Measurements from ENCODE around the gene CARD19.

Gene CARD19

DNA sequence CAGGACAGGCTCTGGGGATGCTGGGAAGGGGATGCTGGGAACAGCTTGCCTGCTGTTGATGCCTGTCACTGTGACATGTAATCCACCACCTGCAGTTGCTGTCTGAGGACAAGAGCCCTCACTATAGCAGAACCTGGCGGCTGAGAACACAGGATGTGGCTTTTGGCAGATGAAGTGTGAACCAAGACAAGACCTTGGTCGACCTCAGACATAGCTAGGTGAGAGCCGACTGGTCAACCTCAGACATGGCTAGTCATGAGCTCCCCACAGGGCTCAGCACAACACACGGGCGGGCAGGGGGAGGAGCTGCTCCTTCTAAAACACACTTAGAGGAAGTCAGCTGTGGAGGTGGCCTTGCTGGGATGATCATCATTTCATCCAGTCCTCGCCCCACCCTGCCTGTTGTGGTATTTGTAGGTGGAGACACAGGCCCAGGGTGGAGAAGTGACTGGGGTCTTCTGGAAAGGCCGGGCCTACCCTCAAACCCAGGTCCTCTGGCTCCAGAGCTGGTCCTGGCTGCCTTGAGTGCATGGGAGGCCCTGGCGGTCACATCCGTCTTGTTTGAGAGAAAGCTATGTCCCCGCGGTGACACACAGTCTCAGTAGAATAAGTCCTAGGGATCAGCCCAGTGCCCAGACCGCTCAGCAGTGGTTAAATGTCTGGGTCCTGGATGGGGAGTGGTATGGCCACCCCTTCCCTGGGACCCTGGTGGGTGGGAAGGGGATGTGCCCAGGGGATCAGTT is 31.5 kb upstream of the CARD19 start:
- no peaks in the 10 kb centered on the region for H3K9me3 ChIP-seq (ENCODE audit: control insufficient read depth, low read length)
- peaks cover 5% of the 10 kb centered on the region for H3K27me3 ChIP-seq (ENCODE audit: control insufficient read depth, insufficient read depth, low read length, poor library complexity, severe bottlenecking)
- no peak overlapping the region for H3K27ac ChIP-seq (ENCODE audit: insufficient read depth, low read depth, low read length, poor library complexity, severe bottlenecking)
- 89 to 90% methylated on average over 12 of the region's 12 CpGs for WGBS, 2 experiments
- no peaks in the 10 kb centered on the region for H3K4me1 ChIP-seq (ENCODE audit: control insufficient read depth, insufficient read depth, low read length)
- H3K4me3 ChIP-seq (ENCODE audit: insufficient read depth, low read depth, low read length) = no peak overlapping the region
- H3K36me3 ChIP-seq (ENCODE audit: control insufficient read depth, insufficient read depth, low read length) = no peaks in the 10 kb centered on the region

DNA sequence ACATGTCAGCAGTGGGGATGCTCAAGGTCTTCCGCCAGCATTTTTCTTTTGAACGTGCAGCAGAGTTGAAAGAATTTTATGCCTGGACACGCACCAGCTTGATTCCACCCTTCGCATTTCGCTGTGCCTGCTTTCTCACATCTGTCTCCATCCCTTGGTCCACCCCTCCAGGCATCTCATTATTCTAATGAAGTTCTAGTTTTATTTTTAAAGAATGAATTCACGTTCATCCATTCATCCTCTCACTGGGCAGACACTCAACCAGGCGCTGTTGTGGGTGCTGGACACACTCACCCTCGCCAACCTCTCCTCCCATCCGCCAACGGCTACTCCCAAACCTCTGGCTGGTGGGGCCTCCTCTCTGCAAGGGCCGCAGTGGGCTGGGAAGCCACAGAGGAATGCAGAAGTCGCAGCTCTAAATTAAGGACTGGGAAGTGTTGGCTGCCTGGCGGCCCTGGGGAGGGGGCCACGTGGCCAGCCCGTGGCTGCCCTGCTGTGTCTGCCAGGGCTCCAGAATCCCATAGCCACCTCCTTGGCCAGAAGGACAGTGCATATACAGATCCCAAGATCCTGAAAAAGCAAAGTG is 30.8 kb upstream of the CARD19 start:
- H3K27ac ChIP-seq (ENCODE audit: insufficient read depth, low read depth, low read length, poor library complexity, severe bottlenecking) = no peak overlapping the region
- no peaks in the 10 kb centered on the region for H3K36me3 ChIP-seq (ENCODE audit: control insufficient read depth, insufficient read depth, low read length)
- no peaks in the 10 kb centered on the region for H3K27me3 ChIP-seq (ENCODE audit: control insufficient read depth, insufficient read depth, low read length, poor library complexity, severe bottlenecking)
- H3K9me3 ChIP-seq (ENCODE audit: control insufficient read depth, low read length) = no peaks in the 10 kb centered on the region
- H3K4me3 ChIP-seq (ENCODE audit: insufficient read depth, low read depth, low read length) = no peak overlapping the region
- no peaks in the 10 kb centered on the region for H3K4me1 ChIP-seq (ENCODE audit: control insufficient read depth, insufficient read depth, low read length)
- 85 to 86% methylated on average over 15 of the region's 15 CpGs for WGBS, 2 experiments

DNA sequence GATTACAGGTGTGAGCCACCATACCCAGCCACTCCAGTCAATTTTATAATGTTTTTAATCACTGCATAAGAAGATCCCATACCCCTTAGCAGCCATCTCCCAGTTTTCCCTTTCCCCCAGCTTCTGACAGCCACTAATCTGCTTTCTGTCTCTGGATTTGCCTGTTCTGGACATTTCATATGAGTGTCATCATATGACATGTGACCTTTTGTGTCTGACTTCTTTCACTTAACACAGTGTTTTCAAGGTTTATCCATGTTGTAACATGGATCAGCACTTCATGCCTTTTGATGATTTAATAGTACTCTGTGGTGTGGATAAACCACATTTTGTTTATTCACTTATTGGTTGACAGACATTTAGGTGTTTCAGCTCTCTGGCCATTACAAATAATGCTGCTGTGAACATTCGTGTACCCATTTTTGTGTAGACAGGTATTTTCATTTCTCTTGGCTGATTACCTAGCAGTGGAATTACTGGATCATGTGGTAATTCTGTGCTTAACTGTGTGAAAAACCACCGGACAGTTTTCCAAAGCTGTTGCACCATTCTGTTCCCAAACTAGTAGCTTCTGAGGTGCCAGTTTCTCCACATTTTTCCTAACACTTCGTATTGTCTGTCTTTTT is 28.9 kb upstream of the CARD19 start:
- 91 to 93% methylated on average over 3 of the region's 3 CpGs for WGBS, 2 experiments

DNA sequence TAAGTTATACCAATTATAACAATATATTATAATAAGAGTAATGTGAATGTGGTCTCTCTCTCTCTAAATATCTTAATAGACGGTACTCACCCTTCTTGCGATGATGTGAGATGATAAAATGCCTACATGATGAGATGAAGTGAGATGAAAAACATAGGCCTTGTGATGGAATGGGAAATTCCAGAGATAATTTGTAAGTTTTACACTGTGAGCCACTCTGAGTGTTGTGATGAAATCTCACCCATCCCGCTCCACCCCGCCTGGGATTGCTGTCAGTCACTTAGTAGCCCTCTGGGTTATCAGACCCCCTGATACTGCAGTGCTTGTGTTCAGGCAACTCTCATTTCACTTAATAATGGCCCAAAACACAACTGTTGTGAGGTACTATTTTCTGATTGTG is 27.1 kb upstream of the CARD19 start:
- no peaks in the 10 kb centered on the region for H3K36me3 ChIP-seq (ENCODE audit: control insufficient read depth, insufficient read depth, low read length)
- no peaks in the 10 kb centered on the region for H3K4me1 ChIP-seq (ENCODE audit: control insufficient read depth, insufficient read depth, low read length)
- no peaks in the 10 kb centered on the region for H3K9me3 ChIP-seq (ENCODE audit: control insufficient read depth, low read length)
- H3K4me3 ChIP-seq (ENCODE audit: insufficient read depth, low read depth, low read length) = no peak overlapping the region
- 98 to 100% methylated on average over 4 of the region's 4 CpGs for WGBS, 2 experiments
- no peak overlapping the region for H3K27ac ChIP-seq (ENCODE audit: insufficient read depth, low read depth, low read length, poor library complexity, severe bottlenecking)
- no peaks in the 10 kb centered on the region for H3K27me3 ChIP-seq (ENCODE audit: control insufficient read depth, insufficient read depth, low read length, poor library complexity, severe bottlenecking)

More for the DNA sequence above, 28.9 kb upstream of the CARD19 start:
- H3K27ac ChIP-seq (ENCODE audit: insufficient read depth, low read depth, low read length, poor library complexity, severe bottlenecking) = no peak overlapping the region
- no peaks in the 10 kb centered on the region for H3K36me3 ChIP-seq (ENCODE audit: control insufficient read depth, insufficient read depth, low read length)
- H3K4me1 ChIP-seq (ENCODE audit: control insufficient read depth, insufficient read depth, low read length) = no peaks in the 10 kb centered on the region
- no peak overlapping the region for H3K4me3 ChIP-seq (ENCODE audit: insufficient read depth, low read depth, low read length)
- no peaks in the 10 kb centered on the region for H3K9me3 ChIP-seq (ENCODE audit: control insufficient read depth, low read length)
- no peaks in the 10 kb centered on the region for H3K27me3 ChIP-seq (ENCODE audit: control insufficient read depth, insufficient read depth, low read length, poor library complexity, severe bottlenecking)

DNA sequence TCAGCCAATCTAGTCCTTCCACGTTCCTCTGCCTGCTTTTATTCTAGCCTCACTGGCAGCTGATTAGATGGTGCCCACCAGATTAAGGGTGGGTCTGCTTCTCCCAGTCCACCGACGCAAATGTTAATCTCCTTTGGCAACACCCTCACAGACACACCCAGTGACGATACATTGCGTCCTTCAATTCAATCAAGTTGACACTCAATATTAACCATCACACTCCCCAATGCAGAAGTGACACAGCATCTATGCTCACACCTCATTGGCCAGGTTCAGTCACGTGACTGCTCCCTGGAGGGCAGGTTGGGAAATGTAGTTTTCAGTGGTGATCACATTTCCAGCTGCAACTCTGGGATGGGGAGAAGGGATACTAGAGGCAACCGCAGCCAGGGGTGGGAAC is 24.6 kb upstream of the CARD19 start:
- no peaks in the 10 kb centered on the region for H3K9me3 ChIP-seq (ENCODE audit: control insufficient read depth, low read length)
- H3K36me3 ChIP-seq (ENCODE audit: control insufficient read depth, insufficient read depth, low read length) = no peaks in the 10 kb centered on the region
- no peaks in the 10 kb centered on the region for H3K27me3 ChIP-seq (ENCODE audit: control insufficient read depth, insufficient read depth, low read length, poor library complexity, severe bottlenecking)
- H3K4me1 ChIP-seq (ENCODE audit: control insufficient read depth, insufficient read depth, low read length) = no peaks in the 10 kb centered on the region
- no peak overlapping the region for H3K27ac ChIP-seq (ENCODE audit: insufficient read depth, low read depth, low read length, poor library complexity, severe bottlenecking)
- 90 to 92% methylated on average over 7 of the region's 7 CpGs for WGBS, 2 experiments
- no peak overlapping the region for H3K4me3 ChIP-seq (ENCODE audit: insufficient read depth, low read depth, low read length)

DNA sequence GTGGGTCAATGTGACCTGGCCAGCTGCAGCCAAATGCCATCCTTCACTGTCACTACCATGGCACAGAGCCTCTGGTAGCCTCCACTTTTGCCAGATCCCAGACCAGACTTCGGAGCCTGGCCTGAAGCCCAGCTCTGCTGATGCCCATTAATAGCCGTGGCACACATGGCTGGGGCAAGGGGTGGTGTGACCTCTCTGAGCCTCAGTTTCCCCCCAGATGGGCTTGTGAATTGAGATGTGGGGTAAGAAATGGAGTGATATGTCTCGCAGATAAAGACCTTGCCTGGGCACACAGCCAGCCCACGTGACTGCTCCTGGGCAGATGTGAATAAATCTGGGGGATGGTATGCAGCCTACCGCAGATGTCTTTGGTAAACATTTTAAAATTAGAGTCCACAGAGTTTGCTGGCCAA is 23.6 kb upstream of the CARD19 start:
- Histone ChIP-seq H3K27ac (ENCODE audit: insufficient read depth, low read depth, low read length, poor library complexity, severe bottlenecking) (no peak overlapping the region), H3K4me1 (ENCODE audit: control insufficient read depth, insufficient read depth, low read length) (no peaks in the 10 kb centered on the region), H3K27me3 (ENCODE audit: control insufficient read depth, insufficient read depth, low read length, poor library complexity, severe bottlenecking) (no peaks in the 10 kb centered on the region), H3K9me3 (ENCODE audit: control insufficient read depth, low read length) (no peaks in the 10 kb centered on the region), H3K36me3 (ENCODE audit: control insufficient read depth, insufficient read depth, low read length) (no peaks in the 10 kb centered on the region), H3K4me3 (ENCODE audit: insufficient read depth, low read depth, low read length) (no peak overlapping the region)
- 93 to 94% methylated on average over 5 of the region's 5 CpGs for WGBS, 2 experiments

DNA sequence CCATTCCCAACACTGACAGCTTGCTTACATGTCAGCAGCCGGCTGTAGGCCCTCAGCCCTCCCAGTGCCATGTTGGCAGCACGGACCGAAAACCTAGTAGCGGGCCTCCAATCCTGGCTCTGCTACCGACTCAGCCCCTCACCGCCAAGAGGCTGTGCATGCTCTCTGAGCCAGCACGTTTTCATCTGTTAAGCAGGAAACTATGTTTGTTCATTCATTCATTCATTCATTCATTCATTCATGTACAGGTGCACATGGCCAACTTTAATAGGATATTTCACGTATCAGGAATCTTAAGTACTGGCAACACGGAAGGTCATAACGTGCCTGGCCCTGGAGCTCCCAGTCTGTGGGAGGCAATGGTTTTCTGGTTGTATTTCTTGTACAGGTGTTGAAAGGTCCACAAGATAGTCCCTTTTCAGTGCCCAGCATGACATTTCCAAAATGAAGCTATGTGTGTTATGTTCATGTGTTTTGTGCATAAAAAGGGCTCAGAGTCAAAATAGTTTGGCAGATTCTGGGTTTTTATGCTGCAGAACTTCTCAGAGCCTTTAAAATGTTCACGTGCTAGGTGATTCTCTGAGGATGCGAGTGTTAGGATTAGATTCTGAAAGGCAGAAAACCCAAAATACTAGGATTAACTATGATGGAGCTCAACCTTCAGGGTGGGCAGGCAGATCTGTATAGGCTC is 19.8 kb upstream of the CARD19 start:
- H3K4me1 ChIP-seq (ENCODE audit: control insufficient read depth, insufficient read depth, low read length) = no peaks in the 10 kb centered on the region
- H3K27ac ChIP-seq (ENCODE audit: insufficient read depth, low read depth, low read length, poor library complexity, severe bottlenecking) = no peak overlapping the region
- H3K9me3 ChIP-seq (ENCODE audit: control insufficient read depth, low read length) = no peaks in the 10 kb centered on the region
- no peaks in the 10 kb centered on the region for H3K27me3 ChIP-seq (ENCODE audit: control insufficient read depth, insufficient read depth, low read length, poor library complexity, severe bottlenecking)
- H3K36me3 ChIP-seq (ENCODE audit: control insufficient read depth, insufficient read depth, low read length) = no peaks in the 10 kb centered on the region
- H3K4me3 ChIP-seq (ENCODE audit: insufficient read depth, low read depth, low read length) = no peak overlapping the region
- 93% methylated on average over 12 of the region's 12 CpGs for WGBS, 2 experiments

DNA sequence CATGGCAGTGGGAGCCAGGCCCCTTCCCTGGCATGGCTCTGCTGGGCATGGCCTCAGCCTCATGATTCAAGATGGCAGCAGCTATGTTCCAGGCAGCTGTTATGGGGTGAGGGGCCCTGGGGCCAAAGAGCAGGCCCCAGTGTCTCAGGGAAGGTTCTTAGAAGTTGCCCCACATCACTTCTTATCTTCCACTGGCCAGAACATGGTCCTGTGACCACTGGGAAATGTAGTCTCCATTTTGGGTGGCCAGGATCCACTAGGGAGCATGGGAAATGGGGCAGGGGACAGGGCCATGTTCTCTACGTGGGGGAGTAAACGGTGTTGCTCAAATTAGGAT is 19.3 kb upstream of the CARD19 start:
- H3K27me3 ChIP-seq (ENCODE audit: control insufficient read depth, insufficient read depth, low read length, poor library complexity, severe bottlenecking) = no peaks in the 10 kb centered on the region
- H3K27ac ChIP-seq (ENCODE audit: insufficient read depth, low read depth, low read length, poor library complexity, severe bottlenecking) = no peak overlapping the region
- H3K4me3 ChIP-seq (ENCODE audit: insufficient read depth, low read depth, low read length) = no peak overlapping the region
- H3K4me1 ChIP-seq (ENCODE audit: control insufficient read depth, insufficient read depth, low read length) = no peaks in the 10 kb centered on the region
- H3K9me3 ChIP-seq (ENCODE audit: control insufficient read depth, low read length) = no peaks in the 10 kb centered on the region
- 94 to 99% methylated on average over 2 of the region's 2 CpGs for WGBS, 2 experiments
- H3K36me3 ChIP-seq (ENCODE audit: control insufficient read depth, insufficient read depth, low read length) = no peaks in the 10 kb centered on the region

DNA sequence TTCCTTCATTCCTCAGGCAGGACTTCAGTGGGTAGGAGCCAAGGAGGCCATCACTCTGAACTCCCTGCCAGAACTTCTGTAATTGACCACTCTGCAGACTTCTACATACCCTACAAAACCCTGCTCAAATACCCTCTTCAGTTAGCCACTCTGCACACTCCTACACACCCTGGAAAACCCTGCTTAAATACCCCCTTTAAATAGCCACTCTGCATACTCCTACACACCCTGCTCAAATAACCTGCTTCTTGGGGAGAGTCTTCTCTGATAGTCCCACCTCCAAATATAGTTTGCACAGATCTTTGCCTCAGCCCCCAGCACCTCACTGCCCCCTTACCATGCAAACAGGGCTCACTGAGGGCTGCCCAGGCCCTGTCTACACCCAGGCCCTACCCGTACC is 18.6 kb upstream of the CARD19 start:
- H3K4me1 ChIP-seq (ENCODE audit: control insufficient read depth, insufficient read depth, low read length) = no peaks in the 10 kb centered on the region
- H3K27me3 ChIP-seq (ENCODE audit: control insufficient read depth, insufficient read depth, low read length, poor library complexity, severe bottlenecking) = no peaks in the 10 kb centered on the region
- H3K36me3 ChIP-seq (ENCODE audit: control insufficient read depth, insufficient read depth, low read length) = no peaks in the 10 kb centered on the region
- 88 to 93% methylated on average over 1 of the region's 1 CpG for WGBS, 2 experiments
- H3K4me3 ChIP-seq (ENCODE audit: insufficient read depth, low read depth, low read length) = no peak overlapping the region
- no peak overlapping the region for H3K27ac ChIP-seq (ENCODE audit: insufficient read depth, low read depth, low read length, poor library complexity, severe bottlenecking)
- no peaks in the 10 kb centered on the region for H3K9me3 ChIP-seq (ENCODE audit: control insufficient read depth, low read length)

DNA sequence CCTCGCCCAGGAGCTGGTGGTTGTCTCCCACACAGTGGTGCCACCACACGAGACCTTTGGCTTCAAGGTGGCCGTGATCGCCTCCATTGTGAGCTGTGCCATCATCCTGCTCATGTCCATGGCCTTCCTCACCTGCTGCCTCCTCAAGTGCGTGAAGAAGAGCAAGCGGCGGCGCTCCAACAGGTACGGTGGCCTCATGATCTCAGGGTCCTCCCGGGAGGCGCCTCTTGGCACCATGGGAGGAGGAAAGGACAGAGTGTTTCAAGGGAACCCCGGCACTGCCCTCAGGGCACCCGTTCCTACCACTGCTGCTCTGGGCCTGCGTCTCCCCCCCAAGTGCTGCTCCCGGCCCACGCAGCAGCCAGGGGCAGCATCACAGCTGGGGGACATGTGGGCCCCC is 18.2 kb upstream of the CARD19 start:
- Histone ChIP-seq H3K36me3 (ENCODE audit: control insufficient read depth, insufficient read depth, low read length) (no peaks in the 10 kb centered on the region), H3K4me1 (ENCODE audit: control insufficient read depth, insufficient read depth, low read length) (no peaks in the 10 kb centered on the region), H3K27me3 (ENCODE audit: control insufficient read depth, insufficient read depth, low read length, poor library complexity, severe bottlenecking) (no peaks in the 10 kb centered on the region), H3K9me3 (ENCODE audit: control insufficient read depth, low read length) (no peaks in the 10 kb centered on the region), H3K27ac (ENCODE audit: insufficient read depth, low read depth, low read length, poor library complexity, severe bottlenecking) (no peak overlapping the region), H3K4me3 (ENCODE audit: insufficient read depth, low read depth, low read length) (no peak overlapping the region)
- 95 to 96% methylated on average over 16 of the region's 16 CpGs for WGBS, 2 experiments
